ENCODE data around the gene TENT4B.
A peak's percentile ranks its signal among the peaks of the same experiment; 100 is the strongest.
"Not testable (repeated sequence)": the region's sequence is repeated elsewhere in the genome, so short reads cannot be mapped to it uniquely, and the experiment has no call there.

TENT4B gene

DNA sequence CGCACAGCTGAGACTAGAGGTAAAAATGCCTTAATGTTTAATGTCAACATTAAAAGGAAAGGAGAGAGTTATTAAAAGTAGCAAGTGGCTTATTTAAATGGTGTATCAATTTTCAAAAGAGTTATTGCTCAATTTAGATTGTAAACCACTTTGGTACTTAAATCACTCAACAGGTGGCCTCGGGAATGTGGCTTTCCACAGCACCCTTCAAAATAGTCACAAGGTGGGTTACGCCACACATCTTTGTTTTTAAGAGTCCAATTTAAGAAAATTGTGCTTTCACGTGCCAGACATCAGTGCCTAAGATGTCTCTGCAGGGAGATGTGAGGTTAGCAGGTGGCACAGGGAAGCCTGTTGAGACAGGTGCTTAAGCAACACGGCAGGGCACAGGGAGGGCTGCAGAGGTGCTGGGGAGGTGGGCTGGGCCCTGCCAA is 85.8 kb downstream of the TENT4B start:
- no peak for DNase-seq

DNA sequence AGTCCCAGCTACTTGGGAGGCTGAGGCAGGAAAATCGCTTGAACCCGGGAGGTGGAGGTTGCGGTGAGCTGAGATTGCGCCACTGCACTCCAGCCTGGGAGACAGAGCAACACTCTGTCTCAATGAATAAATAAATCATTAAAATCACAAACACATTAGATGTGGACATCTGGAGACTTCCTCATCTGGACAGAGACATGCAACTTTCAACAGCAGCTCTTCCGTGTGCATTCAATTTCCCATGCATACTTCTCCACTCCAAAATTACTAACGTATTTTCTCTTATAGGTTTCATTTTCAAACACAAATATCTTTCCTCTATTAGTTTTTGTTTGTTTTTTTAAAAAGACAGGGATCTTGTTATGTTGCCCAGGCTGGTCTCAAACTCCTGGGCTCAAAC is 89.9 kb downstream of the TENT4B start:
- DNase-seq: not testable (repeated sequence)

DNA sequence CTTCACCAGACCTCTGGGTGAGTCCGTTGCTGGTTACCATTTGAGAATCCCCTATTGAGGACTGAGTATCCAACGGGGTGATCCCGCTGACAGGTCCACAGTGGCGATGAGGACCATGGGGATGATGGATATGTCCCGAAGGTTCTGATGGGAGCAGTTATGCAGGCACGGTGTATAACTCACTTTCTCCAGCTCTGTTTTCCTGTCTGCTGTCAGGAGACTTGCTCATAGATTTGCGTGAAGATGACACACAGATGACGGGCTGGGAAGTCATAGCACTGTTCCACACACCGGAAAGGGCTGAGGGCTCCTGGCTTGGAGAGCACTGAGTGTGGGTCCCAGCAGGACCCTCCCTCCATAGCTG is 91.0 kb downstream of the TENT4B start:
- DNase-seq: no peak

DNA sequence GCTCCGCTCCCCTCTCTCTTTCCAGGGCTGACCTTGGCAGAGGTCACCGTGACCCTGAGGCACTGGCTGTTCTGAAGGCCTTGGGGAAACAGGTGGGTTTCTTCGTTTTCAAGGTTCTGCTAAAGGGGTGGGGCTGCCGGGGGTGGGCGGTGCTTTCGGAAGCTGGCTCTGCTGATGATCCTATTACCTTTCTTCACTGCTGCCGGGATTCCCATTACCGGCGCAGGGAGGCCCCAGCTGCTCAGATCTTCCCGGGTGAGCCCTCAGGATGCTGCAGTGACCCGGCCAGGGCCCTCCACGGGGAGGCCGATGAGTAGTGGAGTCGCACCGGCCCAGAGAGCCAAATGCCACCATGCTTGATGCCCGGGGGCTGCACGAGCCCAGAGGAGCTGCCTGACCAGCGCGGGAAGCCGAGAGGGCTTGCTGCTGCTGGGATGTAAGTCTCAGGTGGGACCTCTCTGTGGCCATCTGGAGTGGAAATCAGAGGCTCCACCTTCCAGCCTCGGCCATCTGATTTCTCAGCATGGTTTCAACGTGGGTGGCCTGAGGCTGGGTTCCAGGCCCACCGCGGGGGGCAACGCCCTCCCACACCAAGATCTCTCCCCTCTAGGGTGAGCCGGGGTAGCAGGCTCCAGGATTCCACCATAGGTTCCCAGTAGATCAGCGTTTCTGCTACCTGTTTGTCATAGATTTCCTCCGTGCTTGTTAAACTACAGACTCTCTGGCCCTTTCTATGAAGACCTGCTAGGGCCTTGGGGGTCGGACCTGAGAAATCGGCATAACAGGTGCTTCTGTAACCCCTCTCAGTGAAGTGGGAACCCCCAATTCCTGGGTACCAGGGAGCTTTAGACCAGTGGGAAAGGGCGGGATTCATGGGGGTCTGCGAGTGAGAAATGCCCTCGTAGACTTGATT is 91.7 kb downstream of the TENT4B start:
- no peak for DNase-seq

DNA sequence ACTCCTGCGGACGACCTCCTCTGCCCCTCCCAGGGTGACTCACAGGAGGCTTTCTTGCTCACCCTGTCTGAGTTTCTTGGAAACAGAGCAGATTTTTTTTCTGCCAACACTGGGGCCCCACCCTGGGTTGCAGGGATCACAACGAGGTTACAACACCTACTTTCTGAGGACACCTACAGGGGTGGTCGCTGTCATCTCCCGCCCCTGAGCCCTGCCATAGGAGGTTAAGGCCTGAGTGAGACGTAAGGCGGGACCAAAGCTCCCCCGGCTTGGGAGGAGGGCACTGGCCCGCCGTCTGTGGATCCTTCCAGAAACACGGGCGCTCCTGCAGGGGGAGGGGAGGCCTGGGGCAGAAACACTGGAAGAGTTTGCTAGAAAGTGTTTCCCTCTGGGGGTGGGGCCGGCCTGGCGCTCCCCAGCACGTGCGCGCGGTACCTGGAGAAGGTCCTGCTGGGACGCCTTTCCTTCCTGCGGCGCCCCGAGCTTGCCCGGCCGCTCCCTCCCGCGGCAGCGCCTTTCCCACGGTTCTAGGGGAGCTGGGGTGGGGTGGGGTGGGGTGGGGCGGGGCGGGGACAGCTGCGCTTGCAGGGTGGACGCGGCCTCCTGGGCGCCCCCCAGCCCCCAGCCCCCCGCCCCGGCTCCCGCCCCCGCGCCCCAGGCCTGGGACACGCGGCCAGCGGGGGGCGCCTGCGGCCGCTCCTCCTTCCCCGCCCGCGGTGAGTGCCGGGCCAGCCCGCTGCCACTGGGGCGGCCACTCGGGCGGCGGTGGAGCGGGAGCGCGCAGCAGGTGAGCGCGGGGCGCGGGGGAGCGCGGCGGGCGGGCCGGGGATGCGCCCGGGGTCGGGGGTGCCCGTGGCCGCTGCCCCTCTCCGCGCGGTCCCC is 92.6 kb downstream of the TENT4B start:
- peak; percentile 44 for DNase-seq

DNA sequence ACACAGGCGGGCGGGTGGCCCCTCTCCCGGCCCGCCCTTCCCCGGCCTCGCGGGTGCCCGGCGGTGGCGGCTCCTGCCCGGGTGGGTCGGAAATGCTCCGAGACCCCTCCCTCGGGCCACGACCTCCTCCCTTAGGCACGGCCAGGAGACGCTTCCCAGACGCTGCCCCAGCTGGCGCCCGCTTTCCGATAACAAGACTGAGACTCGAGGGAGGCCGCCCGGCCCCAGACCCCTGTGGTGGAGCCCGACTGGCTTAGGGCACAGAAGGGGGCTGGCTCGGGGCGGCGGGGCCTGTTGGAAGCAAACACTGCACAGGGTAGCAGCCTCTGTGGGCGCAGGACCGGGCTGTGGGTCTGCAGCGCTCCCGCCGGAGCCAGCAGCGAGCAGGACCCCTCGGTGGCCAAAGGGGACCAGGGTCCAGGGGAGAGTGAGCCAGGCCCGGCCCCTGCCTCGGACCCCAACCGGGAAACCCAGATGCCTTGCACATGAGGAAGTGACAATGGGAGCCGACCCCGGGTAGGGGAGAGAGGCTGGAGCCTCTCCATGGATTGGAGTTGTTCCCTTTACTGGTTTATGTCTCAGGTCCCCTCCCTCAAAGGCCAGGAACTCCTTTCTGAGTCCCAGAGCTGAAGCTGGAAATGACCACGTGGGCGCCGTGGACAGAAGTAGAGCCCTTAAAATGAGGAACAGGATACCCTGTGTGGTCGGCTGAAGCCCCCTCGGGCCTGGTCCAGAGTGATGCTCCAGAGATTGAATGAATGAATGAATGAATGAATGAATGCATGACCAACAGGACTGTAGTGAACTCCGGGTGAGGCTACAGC is 93.4 kb downstream of the TENT4B start:
- DNase-seq: no peak

DNA sequence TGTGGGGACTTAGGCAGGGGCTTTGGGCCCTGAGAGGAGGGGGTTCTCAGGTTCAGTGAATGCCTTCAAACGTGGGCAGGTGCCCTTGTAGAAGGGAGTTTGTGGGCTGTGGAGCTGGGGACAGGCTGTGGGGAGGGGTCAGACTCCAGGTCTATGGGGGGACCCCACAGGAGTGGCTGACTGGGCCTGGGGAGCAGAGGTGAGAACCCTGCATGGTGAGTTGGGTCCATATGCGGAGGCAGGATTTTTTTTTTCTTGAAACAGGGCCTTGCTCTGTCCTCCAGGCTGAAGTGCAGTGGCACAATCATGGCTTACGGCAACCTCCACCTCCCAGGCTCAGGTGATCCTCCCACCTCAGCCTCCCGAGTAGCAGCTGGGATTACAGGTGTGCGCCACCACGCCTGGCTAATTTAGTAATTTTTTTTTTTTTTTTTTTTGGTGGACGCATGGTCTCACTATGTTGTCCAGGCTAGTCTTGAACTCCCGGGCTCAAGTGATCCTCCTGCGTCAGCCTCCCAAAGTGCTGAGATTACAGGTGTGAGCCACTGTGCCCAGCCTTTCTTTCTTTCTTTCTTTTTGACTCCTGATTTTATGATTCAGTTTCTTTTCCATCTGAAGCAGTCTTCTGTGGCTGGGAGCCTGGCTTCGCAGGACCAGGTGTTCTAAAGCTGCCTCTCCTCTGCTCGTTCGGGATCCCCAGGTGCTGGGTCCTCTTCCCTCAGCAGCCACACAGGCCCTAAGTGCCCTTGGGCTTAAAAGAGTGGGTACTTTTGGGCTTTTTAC is 94.2 kb downstream of the TENT4B start:
- no peak for DNase-seq

DNA sequence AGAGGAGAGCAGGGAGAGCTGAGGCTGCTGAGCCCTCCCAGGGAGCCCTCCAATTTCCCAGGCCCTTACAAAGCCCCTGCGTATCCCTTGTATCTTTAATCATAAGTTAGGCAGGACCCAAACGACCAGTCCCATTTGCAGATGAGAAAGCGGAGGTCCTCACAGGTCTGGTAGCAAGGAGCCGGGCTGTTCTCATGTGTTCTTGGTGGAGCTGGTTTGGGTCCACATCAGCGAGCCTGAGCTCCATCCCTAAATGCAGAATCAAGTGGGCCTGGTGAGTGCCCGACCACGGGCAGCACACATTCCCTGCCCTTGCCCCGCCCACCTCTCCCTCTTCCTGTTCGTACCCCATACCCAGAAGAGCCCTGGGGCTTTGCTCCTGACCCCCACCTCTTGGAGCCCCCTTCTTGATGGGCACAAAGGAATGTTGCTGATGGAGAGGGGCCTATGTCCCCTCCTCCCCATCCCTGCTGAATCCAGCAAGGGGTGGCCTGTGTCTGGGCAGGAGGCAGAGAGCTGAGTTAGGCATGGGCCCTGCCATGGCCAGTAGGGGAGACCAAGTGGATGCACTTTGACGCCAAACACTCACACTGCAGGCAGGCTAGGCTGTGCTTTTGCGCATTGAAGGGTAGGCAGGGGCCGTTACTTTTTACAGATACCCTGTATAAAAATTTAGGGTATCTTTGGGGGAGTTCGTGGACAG is 95.0 kb downstream of the TENT4B start:
- DNase-seq: no peak

DNA sequence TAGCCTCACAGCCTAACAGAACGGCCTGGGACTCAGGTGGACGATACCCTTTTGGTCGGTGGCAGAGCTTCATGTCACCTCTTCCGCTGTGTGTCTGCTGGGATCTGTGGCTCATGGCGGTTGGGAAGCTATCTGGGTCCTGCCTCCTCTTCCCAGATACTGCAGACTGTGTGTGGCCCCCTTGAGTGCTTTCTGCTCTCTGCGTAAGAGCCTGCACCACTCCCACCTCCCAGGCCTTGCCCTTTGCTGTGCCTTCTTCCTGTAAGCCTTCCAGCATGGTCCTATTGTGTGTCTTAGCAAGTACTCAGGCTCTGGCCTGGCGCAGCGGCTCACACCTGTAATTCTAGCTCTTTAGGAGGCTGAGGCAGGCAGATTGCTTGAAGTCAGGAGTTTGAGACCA is 95.7 kb downstream of the TENT4B start:
- no peak for DNase-seq

DNA sequence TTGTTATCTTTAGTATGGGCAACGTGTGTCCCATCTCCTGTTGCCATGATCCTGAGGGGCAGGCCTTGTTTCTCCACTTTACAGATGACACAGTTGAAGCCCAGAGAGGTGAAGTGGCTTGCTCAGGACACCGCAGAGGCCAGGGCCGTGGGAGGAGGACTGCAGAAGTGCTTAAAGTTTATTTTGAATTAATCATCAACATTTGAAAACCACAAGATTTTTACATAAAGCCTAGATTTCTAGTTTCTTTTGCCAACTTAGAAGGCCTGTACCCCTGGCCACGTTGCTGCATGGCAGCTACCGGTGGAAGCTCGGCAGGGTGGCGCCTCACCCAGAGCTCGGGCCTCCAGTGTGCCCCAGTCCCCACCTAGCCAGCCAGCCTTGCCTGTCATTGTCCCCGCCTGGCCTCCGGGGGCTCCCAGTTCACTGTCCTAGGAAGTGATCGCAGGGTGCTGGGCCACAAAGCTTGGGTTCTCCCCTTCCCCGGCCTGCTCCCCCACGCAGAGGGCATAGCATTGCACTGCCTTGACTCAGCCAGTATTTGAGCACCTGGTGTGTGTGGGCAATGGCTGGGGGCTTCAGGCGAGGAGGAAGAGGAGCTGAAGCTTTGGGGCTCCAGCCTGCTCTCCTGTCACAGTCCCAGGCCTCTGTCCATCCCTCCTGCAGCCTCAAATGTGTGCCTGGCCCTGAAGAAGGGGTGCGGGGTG is 98.4 kb downstream of the TENT4B start:
- DNase-seq: no peak

DNA sequence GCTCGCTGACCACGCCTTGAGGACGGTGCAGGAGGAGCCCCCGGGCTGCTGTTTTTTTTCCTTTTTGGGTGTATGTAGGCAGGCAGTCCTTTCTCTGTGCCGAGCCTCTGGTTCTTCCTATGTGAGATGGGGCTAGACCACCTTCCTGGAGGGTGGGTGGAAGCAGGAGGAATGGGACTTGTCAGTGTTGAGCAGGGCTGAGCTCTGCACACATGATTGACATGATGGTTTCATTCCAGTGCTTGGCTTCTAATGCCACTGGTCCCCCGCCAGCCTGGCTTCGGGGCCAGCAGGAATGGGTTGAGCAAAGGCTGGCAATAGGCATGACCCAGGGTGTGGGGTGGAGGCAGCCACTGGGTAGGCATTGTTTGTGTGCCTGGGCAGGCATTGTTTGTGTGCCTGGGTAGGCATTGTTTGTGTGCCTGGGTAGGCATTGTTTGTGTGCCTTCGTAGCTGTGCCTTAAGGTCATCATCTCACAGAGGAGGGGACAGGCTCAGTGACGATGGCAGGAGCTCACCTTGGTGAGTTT is 99.0 kb downstream of the TENT4B start:
- DNase-seq: no peak

DNA sequence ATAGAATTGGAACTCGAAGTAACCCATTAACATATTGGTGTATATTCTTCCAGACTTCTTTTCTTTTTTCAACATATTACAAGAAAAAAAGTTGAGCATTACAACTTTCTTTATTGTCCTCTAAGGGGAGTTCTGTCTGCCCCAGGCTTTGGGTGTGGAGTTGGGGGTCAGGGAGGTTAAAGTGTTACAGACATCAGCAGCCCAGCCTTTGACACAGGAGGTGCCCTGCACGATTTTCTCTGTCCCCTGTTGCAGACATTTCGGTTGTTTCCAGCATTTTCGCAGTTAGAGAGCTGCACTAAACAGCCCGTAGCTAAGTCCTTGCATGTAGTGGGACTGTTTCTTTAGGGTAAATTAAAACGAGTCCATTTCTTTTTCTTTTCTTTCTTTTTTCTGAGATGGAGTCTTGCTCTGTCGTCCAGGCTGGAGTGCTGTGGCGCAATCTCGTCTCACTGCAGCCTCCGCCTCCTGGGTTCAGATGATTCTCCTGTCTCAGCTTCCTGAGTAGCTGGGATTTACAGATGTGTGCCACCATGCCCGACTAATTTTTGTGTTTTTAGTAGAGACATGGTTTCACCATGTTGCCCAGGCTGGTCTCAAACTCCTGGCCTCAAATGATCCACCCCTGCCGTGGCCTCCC is 99.9 kb downstream of the TENT4B start:
- no peak for DNase-seq

DNA sequence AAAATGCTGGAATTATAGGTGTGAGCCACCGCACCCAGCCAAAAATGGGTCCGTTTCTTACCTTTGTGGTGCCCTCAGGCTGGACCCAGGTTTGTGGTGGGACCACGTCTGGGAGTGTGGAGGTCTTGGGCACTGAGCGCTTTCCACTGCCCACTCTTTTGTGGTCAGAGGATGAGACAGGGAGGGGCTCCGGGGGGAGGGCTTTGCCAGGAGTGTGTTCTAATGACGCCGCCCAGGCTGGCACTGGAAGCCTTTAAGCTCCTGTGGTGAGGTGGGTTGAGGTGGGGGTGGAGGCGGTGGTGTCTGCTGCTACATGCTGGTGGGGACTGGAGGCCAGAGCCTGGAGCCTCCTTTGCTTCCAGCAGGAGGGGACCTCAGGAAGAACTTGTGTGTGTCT is 100.4 kb downstream of the TENT4B start:
- no peak for DNase-seq

DNA sequence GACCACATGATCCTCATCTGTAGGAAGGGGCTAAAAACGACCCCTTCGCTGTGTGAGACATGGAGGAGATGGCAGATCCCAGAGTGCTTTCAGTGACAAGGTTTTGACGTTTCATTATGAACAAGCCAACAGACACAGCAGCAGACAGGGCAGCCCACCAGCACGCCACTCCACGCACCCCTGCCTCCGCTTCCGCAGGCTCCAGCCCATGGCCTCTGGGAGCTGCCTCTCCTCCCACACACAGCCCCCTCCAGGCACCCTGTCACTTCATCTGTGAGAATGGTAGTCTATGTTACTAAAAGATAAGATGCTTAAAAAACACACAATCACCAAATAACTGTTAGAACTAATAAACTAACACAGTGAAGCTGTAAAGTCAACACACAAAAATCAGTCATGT is 101.0 kb downstream of the TENT4B start:
- no peak for DNase-seq

DNA sequence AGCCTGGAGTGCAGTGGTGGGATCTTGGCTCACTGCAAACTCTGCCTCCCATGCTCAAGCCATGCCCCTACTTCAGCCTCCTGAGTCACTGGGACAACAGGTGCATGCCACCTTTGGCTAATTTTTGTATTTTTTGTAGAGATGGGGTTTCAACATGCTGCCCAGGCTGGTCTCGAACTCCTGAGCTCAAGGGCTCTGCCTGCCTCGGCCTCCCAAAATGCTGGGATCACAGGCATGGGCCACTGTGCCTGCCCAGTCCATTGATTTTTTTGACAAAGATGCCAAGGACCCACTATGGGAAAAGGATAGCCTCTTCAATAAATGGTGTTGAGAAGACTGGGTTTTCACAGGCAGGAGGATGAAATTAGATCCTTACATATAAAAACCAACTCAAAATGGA is 102.4 kb downstream of the TENT4B start:
- DNase-seq: no peak

DNA sequence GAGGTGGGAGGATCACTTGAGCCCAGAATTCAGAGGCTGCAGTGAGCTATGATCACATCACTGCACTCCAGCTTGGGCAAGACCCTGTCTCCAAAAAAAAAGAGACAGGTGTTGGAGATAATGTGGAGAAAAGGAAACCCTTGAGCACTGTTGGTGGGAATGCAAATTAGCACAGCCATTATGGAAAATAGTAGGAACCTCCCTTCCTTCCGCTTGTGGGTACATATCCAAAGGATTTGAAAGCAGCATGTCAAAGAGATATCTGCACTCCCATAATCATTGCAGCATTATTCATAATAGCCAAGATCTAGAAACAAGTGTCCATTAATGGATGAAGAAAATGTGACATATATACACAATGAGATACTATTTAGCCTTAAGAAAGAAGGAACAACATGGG is 103.5 kb downstream of the TENT4B start:
- DNase-seq: no peak

DNA sequence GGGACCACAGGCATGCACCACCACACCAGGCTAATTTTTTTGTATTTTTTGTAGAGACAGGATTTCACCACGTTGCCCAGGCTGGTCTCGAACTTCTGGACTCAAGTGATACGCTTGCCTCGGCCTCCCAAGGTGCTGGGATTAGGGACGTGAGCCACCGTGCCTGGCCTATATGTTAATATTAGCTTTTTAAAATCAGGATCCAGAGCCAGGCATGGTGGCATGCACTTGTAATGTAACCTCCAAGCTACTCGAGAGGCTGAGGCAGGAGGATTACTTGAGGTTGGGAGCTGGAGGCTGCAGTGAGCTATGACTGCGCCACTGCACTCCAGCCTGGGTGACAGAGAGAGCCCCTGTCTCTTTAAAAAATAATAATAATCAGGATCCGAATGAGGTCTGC is 104.8 kb downstream of the TENT4B start:
- no peak for DNase-seq

DNA sequence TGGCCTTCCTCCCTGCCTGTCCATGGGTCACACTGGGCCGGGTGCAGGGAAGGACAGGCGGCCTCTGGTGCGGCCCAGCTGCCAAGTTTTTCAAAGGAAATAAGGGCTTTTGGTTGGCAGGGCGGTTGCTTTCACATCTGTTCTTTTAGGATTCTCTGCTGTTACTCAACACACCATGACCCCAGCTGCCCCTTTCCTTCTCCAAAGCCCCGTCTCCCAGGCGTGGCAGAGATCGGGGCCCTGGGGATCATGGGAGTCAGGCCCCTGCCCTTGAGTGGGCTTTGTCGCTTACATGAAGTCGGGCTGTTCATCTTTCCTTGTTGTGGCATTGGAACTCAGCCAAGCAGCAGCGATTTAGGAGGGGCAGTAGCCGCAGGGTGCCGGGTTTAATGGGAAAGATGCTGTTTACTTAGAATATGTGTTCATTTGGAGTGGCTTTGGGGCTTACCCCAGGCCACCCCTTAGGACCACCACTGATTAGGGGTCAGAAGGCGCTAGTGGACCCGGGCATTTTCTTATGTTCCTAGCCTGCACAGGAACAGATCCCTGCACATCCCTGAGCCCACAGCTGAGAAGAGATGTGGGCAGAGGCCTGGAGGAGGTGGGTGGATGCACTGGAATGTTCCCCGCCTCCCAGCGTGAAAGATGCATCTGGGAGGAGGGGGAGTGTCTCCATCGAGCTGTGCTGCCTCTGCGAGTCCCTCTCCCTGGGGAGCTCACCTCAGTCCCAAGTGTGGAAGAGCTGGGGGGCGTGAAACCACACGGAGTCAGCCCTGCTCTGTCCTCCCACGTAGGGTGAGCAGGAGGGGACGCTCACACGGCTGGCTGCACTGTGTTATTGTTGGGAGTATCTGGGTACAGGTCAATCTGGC is 106.5 kb downstream of the TENT4B start:
- no peak for DNase-seq
